GM23338 (cell line): ENCODE data around the gene MYL4.

Experiments
- CREB1 ChIP-seq: fragments of 250-450 bp; sonication (Bioruptor Pico); IDR thresholded peaks from 2 replicates; pipeline ENCODE4 v1.5.0; 2020; ENCODE audit warnings: low read depth, mild to moderate bottlenecking, moderate library complexity
- CTCF ChIP-seq, 2 experiments: fragments of 200-600 bp in 1 of 2; sonication (generic) in 1 of 2; conservative IDR thresholded peaks; 2 replicates each; pipeline versions ENCODE4 v1.5.1 to v1.6.1; 2016 to 2017; ENCODE audit warnings: antibody characterized with exemption in 2 of 2, low read depth in 2 of 2, mild to moderate bottlenecking in 2 of 2, moderate library complexity in 1 of 2
- EZH2 ChIP-seq: fragments of 200-600 bp; sonication (generic); IDR thresholded peaks from one replicate; pipeline ENCODE4 v1.8.0; 2017; ENCODE audit warnings: antibody characterized with exemption, mild to moderate bottlenecking, low read depth; ENCODE audit not compliant: unreplicated experiment
- EZH2phosphoT487 ChIP-seq: fragments of 200-600 bp; sonication (generic); IDR thresholded peaks from one replicate; pipeline ENCODE4 v1.8.1; 2018; ENCODE audit warnings: antibody characterized with exemption; ENCODE audit not compliant: unreplicated experiment
- JUNB ChIP-seq: IDR thresholded peaks from one replicate; pipeline ENCODE4 v1.6.1; 2016; ENCODE audit warnings: antibody characterized with exemption; ENCODE audit not compliant: unreplicated experiment
- POLR2AphosphoS5 ChIP-seq: IDR thresholded peaks from 2 replicates; pipeline ENCODE4 v1.6.1; 2016; ENCODE audit warnings: antibody characterized with exemption, low read depth

GRCh38 chr17:47231866-47232265 is 22.7 kb downstream of the MYL4 start:
- TF ChIP-seq CTCF (conservative IDR thresholded peaks at IDR 0.05; ENCODE audit: low read depth in 2 of 2) (no peak), POLR2AphosphoS5 (no peak), EZH2phosphoT487 (no peak), JUNB (no peak), EZH2 (no peak), CREB1 (CRISPR knock-in tag) (no peak)
